DMS 273 (cell line): Measurements from ENCODE around the gene HOXB8.

ENCODE experiments used
- DNase-seq: peaks from one replicate; lab custom pipeline; 2025; ENCODE audit not compliant: unreplicated experiment; lab: John Stamatoyannopoulos, UW

Gene HOXB8

GRCh38 chr17:48615047-48615962 is at the start of gene HOXB8:
Gene HOXB8 (minus strand): TSS chr17:48615292. CDS start chr17:48614704, 588 bp downstream.
- DNase-seq: no peak

- DNase-seq: no peak
Measured at GRCh38 chr17:48663134-48663924, 48.2 kb upstream of the HOXB8 start.

- DNase-seq: no peak
Measured at GRCh38 chr17:48655913-48656312, 40.8 kb upstream of the HOXB8 start.

GRCh38 chr17:48649741-48650140 is 34.6 kb upstream of the HOXB8 start:
- no peak for DNase-seq

- no peak for DNase-seq
Measured at GRCh38 chr17:48647963-48648245, 32.8 kb upstream of the HOXB8 start.

GRCh38 chr17:48647103-48647962 is 32.2 kb upstream of the HOXB8 start:
- no peak for DNase-seq

- no peak for DNase-seq
Measured at GRCh38 chr17:48646183-48647102, 31.4 kb upstream of the HOXB8 start.

- no peak for DNase-seq
Measured at GRCh38 chr17:48645639-48646182, 30.6 kb upstream of the HOXB8 start.

GRCh38 chr17:48644910-48645557 is 29.9 kb upstream of the HOXB8 start:
- DNase-seq: no peak

GRCh38 chr17:48644159-48644558 is 29.1 kb upstream of the HOXB8 start:
- no peak for DNase-seq

GRCh38 chr17:48643697-48644012 is 28.6 kb upstream of the HOXB8 start:
- no peak for DNase-seq

- no peak for DNase-seq
Measured at GRCh38 chr17:48642843-48643696, 28.0 kb upstream of the HOXB8 start.

GRCh38 chr17:48642059-48642842 is 27.2 kb upstream of the HOXB8 start:
- no peak for DNase-seq

- DNase-seq: no peak
Measured at GRCh38 chr17:48641541-48642058, 26.5 kb upstream of the HOXB8 start.

- no peak for DNase-seq
Measured at GRCh38 chr17:48640858-48641180, 25.7 kb upstream of the HOXB8 start.

GRCh38 chr17:48639982-48640857 is 25.1 kb upstream of the HOXB8 start:
- no peak for DNase-seq

- no peak for DNase-seq
Measured at GRCh38 chr17:48639136-48639535, 24.0 kb upstream of the HOXB8 start.
